OCI-LY1 (cell line): ENCODE measurements around the gene FRMD4A.

Experiments
- H2AFZ ChIP-seq: fragments of 200-600 bp; sonication (generic), shearing (Covaris generic); 2 replicates; pipeline ENCODE4 v1.6.0; 2014; ENCODE audit warnings: antibody characterized with exemption, mild to moderate bottlenecking, low read length
- H3F3A ChIP-seq: fragments of 200-600 bp; sonication (generic), shearing (Covaris generic); 2 replicates; pipeline ENCODE4 v1.6.0; 2014; ENCODE audit warnings: mild to moderate bottlenecking, antibody characterized with exemption, low read length, moderate library complexity; ENCODE audit not compliant: insufficient read depth
- H3K27ac ChIP-seq: fragments of 200-600 bp; sonication (generic); 2 replicates; pipeline ENCODE4 v1.5.1; 2014; ENCODE audit warnings: low read length, mixed run types, mild to moderate bottlenecking, low read depth; ENCODE audit not compliant: poor library complexity, severe bottlenecking
- H3K27me3 ChIP-seq: fragments of 200-600 bp; sonication (generic); 2 replicates; pipeline ENCODE4 v1.6.0; 2014; ENCODE audit warnings: antibody characterized with exemption, mild to moderate bottlenecking, low read length, moderate library complexity; ENCODE audit not compliant: insufficient read depth
- H3K36me3 ChIP-seq: fragments of 200-600 bp; sonication (generic); 2 replicates; pipeline ENCODE4 v1.6.1; 2014; ENCODE audit warnings: mild to moderate bottlenecking, antibody characterized with exemption, low read length, moderate library complexity, mixed read lengths; ENCODE audit not compliant: insufficient read depth
- H3K4me1 ChIP-seq: fragments of 200-600 bp; sonication (generic); 2 replicates; pipeline ENCODE4 v1.5.1; 2014; ENCODE audit warnings: mild to moderate bottlenecking, low read length, moderate library complexity; ENCODE audit not compliant: insufficient read depth, severe bottlenecking
- H3K4me2 ChIP-seq: fragments of 200-600 bp; sonication (generic), shearing (Covaris generic); 2 replicates; pipeline ENCODE4 v1.6.1; 2014; ENCODE audit warnings: low read length
- H3K4me3 ChIP-seq: fragments of 200-600 bp; sonication (generic); 2 replicates; pipeline ENCODE4 v1.5.1; 2014; ENCODE audit warnings: low read length, low read depth, mild to moderate bottlenecking, mixed read lengths; ENCODE audit not compliant: poor library complexity, severe bottlenecking
- H3K79me2 ChIP-seq: fragments of 200-600 bp; shearing (Covaris generic); 2 replicates; pipeline ENCODE4 v1.6.1; 2016; ENCODE audit warnings: mixed run types, low read length, mixed read lengths; ENCODE audit not compliant: insufficient read depth
- H3K9ac ChIP-seq: fragments of 200-600 bp; sonication (generic), shearing (Covaris generic); 2 replicates; pipeline ENCODE4 v1.6.1; 2014; ENCODE audit warnings: mild to moderate bottlenecking, low read length, mixed read lengths
- H3K9me2 ChIP-seq: fragments of 200-600 bp; sonication (generic), shearing (Covaris generic); 2 replicates; pipeline ENCODE4 v1.6.1; 2014; ENCODE audit warnings: low read depth, mild to moderate bottlenecking, low read length, mixed read lengths
- H3K9me3 ChIP-seq: fragments of 200-600 bp; shearing (Covaris generic); 2 replicates; pipeline ENCODE4 v1.6.1; 2014; ENCODE audit warnings: low read length, mixed read lengths
- H4K20me1 ChIP-seq: fragments of 200-600 bp; sonication (generic), shearing (Covaris generic); 2 replicates; pipeline ENCODE4 v1.6.0; 2016; ENCODE audit warnings: mild to moderate bottlenecking, low read length; ENCODE audit not compliant: insufficient read depth
- EZH2 ChIP-seq: fragments of 200-600 bp; sonication (generic), shearing (Covaris generic); IDR thresholded peaks from 2 replicates; pipeline ENCODE4 v1.8.0; 2017; ENCODE audit warnings: borderline replicate concordance, mixed run types, mild to moderate bottlenecking, antibody characterized with exemption, low read length, moderate library complexity, mixed read lengths
- TF ChIP-seq, protein P1 (sequence below): fragments of 200-600 bp; sonication (generic), shearing (Covaris generic); IDR thresholded peaks from 2 replicates; pipeline ENCODE4 v1.5.1; 2017; ENCODE audit warnings: mild to moderate bottlenecking, antibody characterized with exemption, low read length, moderate library complexity, mixed read lengths

Gene FRMD4A

DNA sequence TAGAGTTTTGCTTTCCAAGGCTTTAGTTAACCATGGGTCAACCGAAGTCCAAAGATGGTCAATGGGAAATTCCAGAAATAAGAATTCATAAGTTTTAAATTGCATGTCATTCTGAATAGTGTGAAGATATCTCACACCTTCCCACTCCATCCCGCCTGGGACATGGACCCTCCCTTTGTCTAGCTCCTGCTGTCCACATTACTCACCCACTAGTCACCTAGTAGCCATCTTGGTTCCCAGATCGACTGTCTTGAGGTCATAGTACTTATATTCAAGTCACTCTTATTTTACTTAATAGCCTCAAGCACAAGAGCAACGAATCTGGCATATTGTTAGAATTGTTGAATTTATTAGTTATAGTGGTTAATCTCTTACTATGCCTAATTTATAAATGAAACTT lies 377.4 kb downstream of the FRMD4A start:
- Histone ChIP-seq H3K9me2 (no peaks in the 10 kb centered on the region), H3K27ac (no peak overlapping the region), H3K79me2 (no peaks in the 10 kb centered on the region), H3K4me1 (no peaks in the 10 kb centered on the region), H3K4me3 (no peak overlapping the region), H2AFZ (no peak overlapping the region), H3K27me3 (no peaks in the 10 kb centered on the region), H3K4me2 (no peak overlapping the region), H3K9me3 (no peaks in the 10 kb centered on the region), H3K9ac (no peak overlapping the region), H3F3A (no peaks in the 10 kb centered on the region), H4K20me1 (no peaks in the 10 kb centered on the region), H3K36me3 (no peaks in the 10 kb centered on the region)
- TF ChIP-seq EZH2: no peak
- TF ChIP-seq, protein P1, sequence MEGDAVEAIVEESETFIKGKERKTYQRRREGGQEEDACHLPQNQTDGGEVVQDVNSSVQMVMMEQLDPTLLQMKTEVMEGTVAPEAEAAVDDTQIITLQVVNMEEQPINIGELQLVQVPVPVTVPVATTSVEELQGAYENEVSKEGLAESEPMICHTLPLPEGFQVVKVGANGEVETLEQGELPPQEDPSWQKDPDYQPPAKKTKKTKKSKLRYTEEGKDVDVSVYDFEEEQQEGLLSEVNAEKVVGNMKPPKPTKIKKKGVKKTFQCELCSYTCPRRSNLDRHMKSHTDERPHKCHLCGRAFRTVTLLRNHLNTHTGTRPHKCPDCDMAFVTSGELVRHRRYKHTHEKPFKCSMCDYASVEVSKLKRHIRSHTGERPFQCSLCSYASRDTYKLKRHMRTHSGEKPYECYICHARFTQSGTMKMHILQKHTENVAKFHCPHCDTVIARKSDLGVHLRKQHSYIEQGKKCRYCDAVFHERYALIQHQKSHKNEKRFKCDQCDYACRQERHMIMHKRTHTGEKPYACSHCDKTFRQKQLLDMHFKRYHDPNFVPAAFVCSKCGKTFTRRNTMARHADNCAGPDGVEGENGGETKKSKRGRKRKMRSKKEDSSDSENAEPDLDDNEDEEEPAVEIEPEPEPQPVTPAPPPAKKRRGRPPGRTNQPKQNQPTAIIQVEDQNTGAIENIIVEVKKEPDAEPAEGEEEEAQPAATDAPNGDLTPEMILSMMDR: no peak

DNA sequence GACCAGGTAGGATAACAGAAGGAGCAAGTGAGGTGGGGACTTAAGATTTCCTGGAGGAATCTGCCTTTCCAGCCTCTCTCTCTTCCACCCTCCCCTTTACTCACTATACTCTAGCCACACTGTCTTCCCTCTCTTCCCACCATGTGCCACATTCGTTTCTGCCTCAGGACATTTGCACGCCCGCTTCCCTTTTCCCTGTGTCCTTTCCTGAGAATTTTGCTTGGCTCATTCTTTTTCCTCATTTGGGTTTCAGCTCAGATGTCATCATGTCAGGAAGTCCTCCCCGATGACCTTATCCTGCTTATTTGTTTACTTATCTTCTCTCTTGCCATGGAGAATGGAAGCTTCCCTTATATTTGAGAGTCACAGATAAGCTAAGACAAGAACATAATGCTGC lies 380.2 kb downstream of the FRMD4A start:
- no peaks in the 10 kb centered on the region for H3K9me2 ChIP-seq
- no peaks in the 10 kb centered on the region for H3K79me2 ChIP-seq
- H2AFZ ChIP-seq: no peak overlapping the region
- H3K27me3 ChIP-seq: no peaks in the 10 kb centered on the region
- TF ChIP-seq, protein P1: no peak
- TF ChIP-seq EZH2: no peak
- H3K36me3 ChIP-seq: no peaks in the 10 kb centered on the region
- no peak overlapping the region for H3K4me3 ChIP-seq
- no peaks in the 10 kb centered on the region for H3K9me3 ChIP-seq
- no peak overlapping the region for H3K4me2 ChIP-seq
- no peak overlapping the region for H3K9ac ChIP-seq
- no peak overlapping the region for H3K27ac ChIP-seq
- no peaks in the 10 kb centered on the region for H3F3A ChIP-seq
- no peaks in the 10 kb centered on the region for H4K20me1 ChIP-seq
- H3K4me1 ChIP-seq: no peaks in the 10 kb centered on the region

DNA sequence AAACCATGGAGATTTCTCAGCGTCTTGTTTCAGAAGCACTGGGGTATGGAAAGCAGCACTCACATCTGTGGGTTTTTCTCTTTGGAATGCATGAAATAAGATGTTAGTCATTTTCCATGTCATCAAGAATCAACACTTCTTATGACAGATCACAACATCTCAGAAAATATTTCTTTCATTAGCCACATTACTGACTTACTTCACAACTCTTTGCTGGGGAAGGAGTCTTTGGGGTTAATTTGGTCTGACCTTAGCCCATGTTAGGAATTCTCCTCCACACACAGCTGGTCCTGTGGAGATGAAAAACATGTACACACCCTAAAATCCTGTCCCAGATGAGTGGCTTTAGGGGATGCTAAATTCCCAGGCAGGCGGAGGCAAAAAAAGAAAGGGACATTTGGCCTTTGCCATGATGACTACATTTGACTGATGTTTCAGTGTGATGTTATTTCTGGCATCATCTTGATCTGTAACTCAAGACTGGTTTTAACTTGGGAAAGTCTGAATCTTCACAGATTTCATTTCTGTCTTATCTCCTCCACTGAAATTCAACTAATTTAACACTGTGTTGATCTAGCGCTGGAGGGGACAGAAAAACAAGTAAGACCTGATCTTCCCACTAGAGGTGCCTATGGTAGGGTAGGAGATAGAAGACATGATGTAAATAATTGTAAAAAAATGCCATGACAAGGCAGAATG lies 380.7 kb downstream of the FRMD4A start:
- TF ChIP-seq EZH2: no peak
- TF ChIP-seq, protein P1: no peak
- H3K4me3 ChIP-seq: no peak overlapping the region
- no peaks in the 10 kb centered on the region for H4K20me1 ChIP-seq
- H3K9me2 ChIP-seq: no peaks in the 10 kb centered on the region
- H3K79me2 ChIP-seq: no peaks in the 10 kb centered on the region
- H3K36me3 ChIP-seq: no peaks in the 10 kb centered on the region
- no peaks in the 10 kb centered on the region for H3F3A ChIP-seq
- H3K4me2 ChIP-seq: no peak overlapping the region
- no peaks in the 10 kb centered on the region for H3K9me3 ChIP-seq
- no peak overlapping the region for H3K27ac ChIP-seq
- H2AFZ ChIP-seq: no peak overlapping the region
- H3K9ac ChIP-seq: no peak overlapping the region
- H3K4me1 ChIP-seq: no peaks in the 10 kb centered on the region
- no peaks in the 10 kb centered on the region for H3K27me3 ChIP-seq
